Measurements from ENCODE around the gene PHLPP1.

DNA sequence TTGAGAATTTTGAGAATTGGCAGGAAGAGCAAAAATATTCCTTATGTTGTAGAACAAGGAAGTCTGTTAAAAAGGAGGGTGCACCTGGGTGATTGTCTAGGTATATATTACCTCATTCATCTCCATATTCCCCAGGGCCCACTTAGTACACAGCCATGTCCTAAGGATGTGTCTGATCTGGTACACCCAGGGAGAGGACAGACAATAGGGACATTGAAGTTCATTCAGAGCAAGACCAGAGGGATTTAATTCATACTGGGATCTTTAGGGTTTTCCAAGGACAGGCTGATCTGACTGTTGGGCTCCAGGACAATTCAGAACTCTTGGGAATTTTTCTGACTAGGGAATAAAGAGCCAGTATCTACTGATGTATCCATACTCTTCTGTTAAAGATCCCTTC, 112.1 kb downstream of the PHLPP1 start:
- TF ChIP-seq, protein P1, sequence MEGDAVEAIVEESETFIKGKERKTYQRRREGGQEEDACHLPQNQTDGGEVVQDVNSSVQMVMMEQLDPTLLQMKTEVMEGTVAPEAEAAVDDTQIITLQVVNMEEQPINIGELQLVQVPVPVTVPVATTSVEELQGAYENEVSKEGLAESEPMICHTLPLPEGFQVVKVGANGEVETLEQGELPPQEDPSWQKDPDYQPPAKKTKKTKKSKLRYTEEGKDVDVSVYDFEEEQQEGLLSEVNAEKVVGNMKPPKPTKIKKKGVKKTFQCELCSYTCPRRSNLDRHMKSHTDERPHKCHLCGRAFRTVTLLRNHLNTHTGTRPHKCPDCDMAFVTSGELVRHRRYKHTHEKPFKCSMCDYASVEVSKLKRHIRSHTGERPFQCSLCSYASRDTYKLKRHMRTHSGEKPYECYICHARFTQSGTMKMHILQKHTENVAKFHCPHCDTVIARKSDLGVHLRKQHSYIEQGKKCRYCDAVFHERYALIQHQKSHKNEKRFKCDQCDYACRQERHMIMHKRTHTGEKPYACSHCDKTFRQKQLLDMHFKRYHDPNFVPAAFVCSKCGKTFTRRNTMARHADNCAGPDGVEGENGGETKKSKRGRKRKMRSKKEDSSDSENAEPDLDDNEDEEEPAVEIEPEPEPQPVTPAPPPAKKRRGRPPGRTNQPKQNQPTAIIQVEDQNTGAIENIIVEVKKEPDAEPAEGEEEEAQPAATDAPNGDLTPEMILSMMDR (conservative IDR thresholded peaks at IDR 0.05 in 1 of 2, IDR thresholded peaks at IDR 0.05 in 1 of 2; ENCODE audit: low read depth in 1 of 2, low read length in 2 of 2), result no peak
- no peak for TF ChIP-seq EZH2 (IDR thresholded peaks at IDR 0.05; ENCODE audit: low read length, missing control alignments)
